ENCODE measurements around the gene METTL25B.

DNA sequence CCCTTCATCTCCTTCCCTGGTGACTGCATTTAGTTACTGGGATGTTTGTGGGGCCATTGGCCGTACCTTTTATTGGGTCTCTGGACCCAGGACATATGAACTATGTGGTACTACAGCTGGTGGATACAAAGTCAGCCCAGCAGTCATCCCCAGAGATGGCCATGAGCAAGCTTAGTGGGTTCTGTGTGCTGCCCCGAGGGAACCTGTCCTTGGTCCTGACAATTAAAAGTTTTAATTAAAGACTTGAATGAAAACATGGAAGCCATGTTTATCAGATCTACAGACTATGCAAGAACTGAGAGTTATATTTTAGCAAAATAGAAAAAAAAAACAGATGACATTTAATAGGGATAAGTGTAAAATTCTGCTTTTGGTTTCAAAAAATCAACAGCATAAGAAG, 48.2 kb upstream of the METTL25B start:
- TF ChIP-seq, protein P1, sequence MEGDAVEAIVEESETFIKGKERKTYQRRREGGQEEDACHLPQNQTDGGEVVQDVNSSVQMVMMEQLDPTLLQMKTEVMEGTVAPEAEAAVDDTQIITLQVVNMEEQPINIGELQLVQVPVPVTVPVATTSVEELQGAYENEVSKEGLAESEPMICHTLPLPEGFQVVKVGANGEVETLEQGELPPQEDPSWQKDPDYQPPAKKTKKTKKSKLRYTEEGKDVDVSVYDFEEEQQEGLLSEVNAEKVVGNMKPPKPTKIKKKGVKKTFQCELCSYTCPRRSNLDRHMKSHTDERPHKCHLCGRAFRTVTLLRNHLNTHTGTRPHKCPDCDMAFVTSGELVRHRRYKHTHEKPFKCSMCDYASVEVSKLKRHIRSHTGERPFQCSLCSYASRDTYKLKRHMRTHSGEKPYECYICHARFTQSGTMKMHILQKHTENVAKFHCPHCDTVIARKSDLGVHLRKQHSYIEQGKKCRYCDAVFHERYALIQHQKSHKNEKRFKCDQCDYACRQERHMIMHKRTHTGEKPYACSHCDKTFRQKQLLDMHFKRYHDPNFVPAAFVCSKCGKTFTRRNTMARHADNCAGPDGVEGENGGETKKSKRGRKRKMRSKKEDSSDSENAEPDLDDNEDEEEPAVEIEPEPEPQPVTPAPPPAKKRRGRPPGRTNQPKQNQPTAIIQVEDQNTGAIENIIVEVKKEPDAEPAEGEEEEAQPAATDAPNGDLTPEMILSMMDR (IDR thresholded peaks at IDR 0.05) = no peak
- TF ChIP-seq POLR2AphosphoS5 (IDR thresholded peaks at IDR 0.05) = no peak
- no peak for TF ChIP-seq POLR2A (IDR thresholded peaks at IDR 0.05)

Measured in stomach (tissue), 4 donors.